Esophagus squamous epithelium (tissue), 4 donors: ENCODE results near the gene GRIN1.

ENCODE experiments used
- POLR2A ChIP-seq, 4 donors: fragments of 450-650 bp; IDR thresholded peaks; one replicate each; pipeline ENCODE4 v1.6.1; 2017; ENCODE audit warnings: antibody characterized with exemption in 4 of 4, mild to moderate bottlenecking in 4 of 4, moderate library complexity in 3 of 4
- TF ChIP-seq, protein P1 (sequence below), 6 experiments: fragments of 450-650 bp in 4 of 6; fragments of 200-600 bp in 2 of 6; sonication (generic) in 2 of 6; IDR thresholded peaks; one replicate each; pipeline ENCODE4 v1.5.1; 2016 to 2019; ENCODE audit warnings: antibody characterized with exemption in 6 of 6, mild to moderate bottlenecking in 4 of 6, moderate library complexity in 4 of 6

DNA sequence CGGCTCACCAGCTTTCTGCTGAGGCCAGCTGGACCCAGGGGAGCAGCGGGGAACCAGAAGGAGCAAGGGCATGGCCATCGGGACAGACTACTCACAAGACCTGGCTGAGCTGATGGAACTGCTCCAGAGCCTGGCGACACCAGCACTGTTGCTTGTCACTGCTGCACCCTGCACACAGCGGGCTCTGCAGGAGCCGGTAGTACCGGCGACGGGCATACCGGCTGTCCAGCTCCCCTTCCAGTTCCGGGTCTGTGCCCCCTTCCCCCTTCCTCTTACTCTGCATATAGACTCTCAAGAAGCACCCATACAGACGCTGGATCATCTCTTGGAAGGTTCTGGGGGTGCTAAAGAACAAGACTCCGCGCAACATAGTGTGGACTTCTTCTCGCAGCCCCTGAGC, 48.4 kb downstream of the GRIN1 start:
- no peak for TF ChIP-seq POLR2A (IDR thresholded peaks at IDR 0.05)
- TF ChIP-seq, protein P1, sequence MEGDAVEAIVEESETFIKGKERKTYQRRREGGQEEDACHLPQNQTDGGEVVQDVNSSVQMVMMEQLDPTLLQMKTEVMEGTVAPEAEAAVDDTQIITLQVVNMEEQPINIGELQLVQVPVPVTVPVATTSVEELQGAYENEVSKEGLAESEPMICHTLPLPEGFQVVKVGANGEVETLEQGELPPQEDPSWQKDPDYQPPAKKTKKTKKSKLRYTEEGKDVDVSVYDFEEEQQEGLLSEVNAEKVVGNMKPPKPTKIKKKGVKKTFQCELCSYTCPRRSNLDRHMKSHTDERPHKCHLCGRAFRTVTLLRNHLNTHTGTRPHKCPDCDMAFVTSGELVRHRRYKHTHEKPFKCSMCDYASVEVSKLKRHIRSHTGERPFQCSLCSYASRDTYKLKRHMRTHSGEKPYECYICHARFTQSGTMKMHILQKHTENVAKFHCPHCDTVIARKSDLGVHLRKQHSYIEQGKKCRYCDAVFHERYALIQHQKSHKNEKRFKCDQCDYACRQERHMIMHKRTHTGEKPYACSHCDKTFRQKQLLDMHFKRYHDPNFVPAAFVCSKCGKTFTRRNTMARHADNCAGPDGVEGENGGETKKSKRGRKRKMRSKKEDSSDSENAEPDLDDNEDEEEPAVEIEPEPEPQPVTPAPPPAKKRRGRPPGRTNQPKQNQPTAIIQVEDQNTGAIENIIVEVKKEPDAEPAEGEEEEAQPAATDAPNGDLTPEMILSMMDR (IDR thresholded peaks at IDR 0.05) = no peak
